H1 (cell line): ENCODE data around the gene MACROD2. TPM values are rescaled to one million over a fixed set of nuclear protein-coding genes. Genes with fewer than 3 reads are reported as not detected.

Experiments
- CTCF ChIA-PET: fragments of 300-600 bp; sonication (Branson Sonifier 250); formaldehyde crosslinking; loops from one replicate; lab custom pipeline; 2021; ENCODE audit not compliant: partially characterized antibody; lab: Charles Lee
- POLR2A ChIA-PET: fragments of 300-600 bp; sonication (Branson Sonifier 250); formaldehyde crosslinking; loops from one replicate; lab custom pipeline; 2021; ENCODE audit warnings: inconsistent platforms; ENCODE audit not compliant: partially characterized antibody; lab: Charles Lee
- DNase-seq, 2 experiments: peaks; one replicate each; pipeline versions ENCODE4 v3.0.0 to v3.0.0-alpha.2; 2010 to 2022; ENCODE audit warnings: low spot score in 2 of 2, low read depth in 1 of 2, mixed read lengths in 1 of 2
- FAIRE-seq: peaks from 2 replicates; lab custom pipeline; 2011; peaks lifted over from hg19 to GRCh38; lab: Jason Lieb, UNC
- H2AFZ ChIP-seq: 2 replicates; pipeline ENCODE4 v1.8.1; 2012; ENCODE audit warnings: low read length, inconsistent platforms
- H2AK5ac ChIP-seq: 2 replicates; pipeline ENCODE4 v1.6.1; 2013; ENCODE audit warnings: low read depth, low read length
- H2BK120ac ChIP-seq: replicated peaks from 2 replicates; pipeline ENCODE3; 2013; ENCODE audit warnings: low read depth, low read length, inconsistent platforms
- H2BK12ac ChIP-seq: 2 replicates; pipeline ENCODE4 v1.6.1; 2013; ENCODE audit warnings: low read depth, low read length
- H2BK15ac ChIP-seq: 2 replicates; pipeline ENCODE4 v1.6.1; 2013; ENCODE audit warnings: low read length
- H2BK20ac ChIP-seq: 2 replicates; pipeline ENCODE4 v1.6.1; 2013; ENCODE audit warnings: low read length
- H2BK5ac ChIP-seq: 2 replicates; pipeline ENCODE4 v1.6.1; 2013; ENCODE audit warnings: low read depth, low read length
- H3K14ac ChIP-seq: 2 replicates; pipeline ENCODE4 v1.6.1; 2013; ENCODE audit warnings: inconsistent platforms; ENCODE audit not compliant: insufficient read length
- H3K18ac ChIP-seq: 2 replicates; pipeline ENCODE4 v1.6.1; 2013; ENCODE audit warnings: low read length; ENCODE audit errors: extremely low read depth
- H3K23ac ChIP-seq: 2 replicates; pipeline ENCODE4 v1.6.1; 2013; ENCODE audit warnings: inconsistent platforms; ENCODE audit not compliant: insufficient read length
- H3K23me2 ChIP-seq: 2 replicates; pipeline ENCODE4 v1.6.1; 2013; ENCODE audit warnings: low read depth, low read length
- H3K27ac ChIP-seq: 2 replicates; pipeline ENCODE4 v1.6.1; 2011; ENCODE audit warnings: low read depth, low read length, inconsistent platforms
- H3K27me3 ChIP-seq, 4 experiments: replicated peaks in 1 of 4; 1 replicate in 1 of 4; 2 replicates in 3 of 4; pipeline versions ENCODE4 v1.6.1 to v1.8.1; 2011 to 2013; ENCODE audit warnings: low read length in 3 of 4, mild to moderate bottlenecking in 3 of 4, inconsistent platforms in 2 of 4, mixed read lengths in 2 of 4, moderate library complexity in 1 of 4; ENCODE audit not compliant: control insufficient read depth in 3 of 4, insufficient read depth in 3 of 4; ENCODE audit errors: extremely low read depth in 1 of 4
- H3K36me3 ChIP-seq, 4 experiments: 2 replicates each; pipeline versions ENCODE4 v1.6.1 to v1.8.1; 2011 to 2013; ENCODE audit warnings: mild to moderate bottlenecking in 4 of 4, low read length in 3 of 4, moderate library complexity in 2 of 4, control low read depth in 1 of 4, inconsistent platforms in 1 of 4; ENCODE audit not compliant: insufficient read depth in 4 of 4, control insufficient read depth in 2 of 4
- H3K4ac ChIP-seq: replicated peaks from 2 replicates; pipeline ENCODE3; 2013; ENCODE audit warnings: low read length, low read depth, mixed read lengths, inconsistent platforms; ENCODE audit not compliant: insufficient read length
- H3K4me1 ChIP-seq, 4 experiments: replicated peaks in 1 of 4; 1 replicate in 1 of 4; 2 replicates in 3 of 4; pipeline versions ENCODE4 v1.6.1 to v1.8.1; 2011 to 2013; ENCODE audit warnings: low read length in 3 of 4, inconsistent platforms in 2 of 4, mixed read lengths in 1 of 4; ENCODE audit not compliant: insufficient read depth in 4 of 4, control insufficient read depth in 3 of 4
- H3K4me2 ChIP-seq, 2 experiments: 2 replicates each; pipeline versions ENCODE4 v1.6.1 to v1.8.1; 2011 to 2013; ENCODE audit warnings: low read depth in 2 of 2, low read length in 2 of 2, control low read depth in 1 of 2, inconsistent platforms in 1 of 2, mild to moderate bottlenecking in 1 of 2; ENCODE audit not compliant: insufficient read depth in 1 of 2
- H3K4me3 ChIP-seq, 4 experiments: fragments of 200-600, 300-600 bp in 1 of 4; sonication (generic), shearing (Covaris generic), sonication (Bioruptor Twin) in 1 of 4; 2 replicates each; pipeline versions ENCODE4 v1.5.1 to v1.8.1; 2011 to 2016; ENCODE audit warnings: low read length in 4 of 4, low read depth in 3 of 4, control low read depth in 2 of 4, inconsistent platforms in 2 of 4, mild to moderate bottlenecking in 2 of 4, mixed read lengths in 1 of 4, moderate library complexity in 1 of 4; ENCODE audit not compliant: insufficient read depth in 2 of 4; ENCODE audit errors: extremely low read depth in 1 of 4
- H3K56ac ChIP-seq: replicated peaks from 2 replicates; pipeline ENCODE3; 2013; ENCODE audit warnings: low read depth, mild to moderate bottlenecking, mixed read lengths, low read length, inconsistent platforms; ENCODE audit not compliant: insufficient read length
- H3K79me1 ChIP-seq: 2 replicates; pipeline ENCODE4 v1.6.1; 2013; ENCODE audit warnings: low read depth, low read length, control low read depth
- H3K79me2 ChIP-seq, 2 experiments: 2 replicates each; pipeline versions ENCODE4 v1.6.1 to v1.8.1; 2012 to 2013; ENCODE audit warnings: low read length in 2 of 2, mild to moderate bottlenecking in 2 of 2, inconsistent platforms in 1 of 2; ENCODE audit not compliant: insufficient read depth in 2 of 2, control insufficient read depth in 1 of 2
- H3K9ac ChIP-seq, 4 experiments: replicated peaks in 1 of 4; 1 replicate in 1 of 4; 2 replicates in 3 of 4; pipeline versions ENCODE4 v1.6.1 to v1.8.1; 2011 to 2013; ENCODE audit warnings: low read depth in 3 of 4, low read length in 3 of 4, control low read depth in 2 of 4, mild to moderate bottlenecking in 2 of 4, moderate library complexity in 2 of 4, inconsistent platforms in 1 of 4; ENCODE audit errors: extremely low read depth in 1 of 4
- H3K9me3 ChIP-seq, 2 experiments: 2 replicates each; pipeline versions ENCODE4 v1.6.1 to v1.8.1; 2012 to 2013; ENCODE audit warnings: mild to moderate bottlenecking in 2 of 2, moderate library complexity in 2 of 2, control low read depth in 1 of 2, inconsistent platforms in 1 of 2, low read depth in 1 of 2, low read length in 1 of 2, mixed read lengths in 1 of 2; ENCODE audit not compliant: insufficient read depth in 2 of 2
- H4K20me1 ChIP-seq, 2 experiments: replicated peaks in 1 of 2; 2 replicates each; pipeline versions ENCODE3 to v1.8.1; 2011 to 2013; ENCODE audit warnings: inconsistent platforms in 2 of 2, low read length in 2 of 2, mild to moderate bottlenecking in 1 of 2; ENCODE audit not compliant: insufficient read depth in 2 of 2, control insufficient read depth in 1 of 2
- H4K5ac ChIP-seq: 2 replicates; pipeline ENCODE4 v1.6.1; 2013; ENCODE audit warnings: low read length, low read depth, mixed read lengths, inconsistent platforms; ENCODE audit not compliant: insufficient read length
- H4K8ac ChIP-seq: 2 replicates; pipeline ENCODE4 v1.8.0; 2013; ENCODE audit warnings: mild to moderate bottlenecking, moderate library complexity, low read length, inconsistent platforms; ENCODE audit not compliant: insufficient read depth; ENCODE audit errors: extremely low read depth
- H4K91ac ChIP-seq: replicated peaks from 2 replicates; pipeline ENCODE3; 2013; ENCODE audit warnings: low read length, mixed read lengths, inconsistent platforms; ENCODE audit not compliant: insufficient read length
- HDAC6 ChIP-seq: IDR thresholded peaks from one replicate; pipeline ENCODE4 v1.7.1; 2012; ENCODE audit warnings: low read depth, mild to moderate bottlenecking, inconsistent platforms, low read length, moderate library complexity
- RBBP5 ChIP-seq: IDR thresholded peaks from 2 replicates; pipeline ENCODE4 v1.7.1; 2012; ENCODE audit warnings: low read depth, mild to moderate bottlenecking, inconsistent platforms, low read length, moderate library complexity, borderline replicate concordance
- polyA plus RNA-seq, 7 experiments: library from polyadenylated mRNA; depleted of rRNA in 3 of 7; stranded (reverse) in 5 of 7; unstranded in 2 of 7; fragments of >200 nt in 5 of 7; fragments of 200-250 nt in 2 of 7; gene quantifications; 1 replicate in 5 of 7; 2 replicates in 1 of 7; 4 replicates in 1 of 7; pipeline versions ENCODE4 v1.2.1 to v1.2.3, GENCODE V29; 2011 to 2013; ENCODE audit warnings: missing spikeins in 2 of 7, mixed read lengths in 2 of 7
- total RNA-seq: library from RNA; stranded (reverse); fragmentation: NEBNext Ultra II Directional; extraction: Animal tissue kit (Norgen Biotek cat#: 25700); gene quantifications from 2 replicates; pipeline ENCODE4 v1.2.1, GENCODE V29; 2021

The MACROD2 gene
- total and polyA plus RNA-seq, 2 of the 8 experiments (the other 6 are each of a cell fraction or from before 2014, with no cell fraction given), result 0.70 to 3.9 TPM

GRCh38 chr20:14992153-14992552, 996.8 kb downstream of the MACROD2 start:
- peaks cover 1% of the 10 kb centered on the region; the same call in 1 of the 2 replicates for H3K23me2 ChIP-seq
- H3K56ac ChIP-seq, result no peak overlapping the region
- no peak overlapping the region for H3K18ac ChIP-seq
- H3K27ac ChIP-seq, result no peak overlapping the region
- H3K4me2 ChIP-seq, result no peak overlapping the region
- FAIRE-seq (no peak), DNase-seq (no peak)
- H4K5ac ChIP-seq, result no peak overlapping the region
- no peaks in the 10 kb centered on the region for H3K36me3 ChIP-seq
- H4K91ac ChIP-seq, result no peak overlapping the region
- ChIA-PET CTCF (interaction anchor here (1.1 kb wide), 1 partner anchor 416 kb away, joined by 3 read pairs; no protein-coding TSS in a partner anchor), POLR2A (no interaction called here)
- H2AFZ ChIP-seq, result no peak overlapping the region
- H2BK15ac ChIP-seq, result no peak overlapping the region
- H3K4me3 ChIP-seq, result no peak overlapping the region
- H3K79me2 ChIP-seq, result no peaks in the 10 kb centered on the region
- H4K8ac ChIP-seq, result no peak overlapping the region
- H2AK5ac ChIP-seq, result no peak overlapping the region
- H2BK12ac ChIP-seq, result no peak overlapping the region
- no peak overlapping the region for H2BK5ac ChIP-seq
- H3K4me1 ChIP-seq, result no peaks in the 10 kb centered on the region
- no peaks in the 10 kb centered on the region for H3K9me3 ChIP-seq
- no peak overlapping the region for H3K9ac ChIP-seq
- H3K14ac ChIP-seq, result no peak overlapping the region
- no peak overlapping the region for H3K4ac ChIP-seq
- no peak overlapping the region for H3K23ac ChIP-seq
- H3K79me1 ChIP-seq, result no peaks in the 10 kb centered on the region
- no peak overlapping the region for H2BK120ac ChIP-seq
- no peaks in the 10 kb centered on the region for H4K20me1 ChIP-seq
- no peaks in the 10 kb centered on the region for H3K27me3 ChIP-seq
- no peak overlapping the region for H2BK20ac ChIP-seq
- TF ChIP-seq RBBP5 (no peak), HDAC6 (no peak)
